ENCODE results near the gene IFNGR1.

DNA sequence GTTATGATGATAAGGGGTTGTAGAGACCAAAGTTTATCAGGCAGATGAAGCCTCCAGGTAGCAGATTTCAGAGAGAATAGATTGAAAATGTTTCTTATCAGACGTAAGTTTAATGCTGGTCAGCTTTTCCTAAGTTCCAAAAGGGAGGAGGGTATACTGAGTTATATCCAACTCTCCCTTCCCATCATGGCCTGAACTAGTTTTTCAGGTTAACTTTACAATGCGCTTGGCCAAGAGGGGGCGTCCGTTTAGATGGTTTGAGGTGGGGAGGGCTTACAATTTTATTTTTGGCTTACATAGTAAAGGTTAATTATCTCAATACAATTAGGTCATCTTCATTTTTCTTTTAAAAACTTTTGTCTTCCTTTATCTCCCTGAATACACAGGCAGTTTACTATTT lies 26.4 kb downstream of the IFNGR1 start:
- 0 out of 4 replicates have a peak, but pooled peaks have one; percentile 9 to 13 for TF ChIP-seq CTCF (conservative IDR thresholded peaks at IDR 0.05; ENCODE audit: low read depth in 2 of 2)
- TF ChIP-seq EZH2phosphoT487 (IDR thresholded peaks at IDR 0.05; ENCODE audit: unreplicated experiment) = no peak
- TF ChIP-seq CREB1 (CRISPR knock-in tag; IDR thresholded peaks at IDR 0.05; ENCODE audit: low read depth) = no peak
- TF ChIP-seq REST (IDR thresholded peaks at IDR 0.05; ENCODE audit: unreplicated experiment) = no peak
